SJSA1 (cell line): ENCODE data around the gene PAN2. TPM values are rescaled to one million over a fixed set of nuclear protein-coding genes. Genes with fewer than 3 reads are reported as not detected.
A peak's percentile ranks its signal among the peaks of the same experiment; 100 is the strongest.

Experiments
- DNase-seq, 2 experiments: peaks; one replicate each; pipeline ENCODE4 v3.0.0-alpha.2; 2015 to 2020; ENCODE audit warnings: low spot score in 2 of 2, low read depth in 1 of 2
- H3K27ac ChIP-seq: fragments of 250-450 bp; sonication (Bioruptor Pico); 2 replicates; pipeline ENCODE4 v1.5.1; 2020; ENCODE audit warnings: mild to moderate bottlenecking, moderate library complexity
- H3K27me3 ChIP-seq: fragments of 250-450 bp; sonication (Bioruptor Pico); replicated peaks from 2 replicates; pipeline ENCODE4 v1.5.1; 2020; ENCODE audit warnings: mild to moderate bottlenecking, moderate library complexity
- H3K36me3 ChIP-seq: fragments of 250-450 bp; sonication (Bioruptor Pico); 2 replicates; pipeline ENCODE4 v1.5.1; 2020; ENCODE audit warnings: mild to moderate bottlenecking
- H3K4me1 ChIP-seq: fragments of 250-450 bp; sonication (Bioruptor Pico); replicated peaks from 2 replicates; pipeline ENCODE4 v1.6.1; 2021; ENCODE audit warnings: mild to moderate bottlenecking
- H3K4me3 ChIP-seq: fragments of 250-450 bp; sonication (Bioruptor Pico); 2 replicates; pipeline ENCODE4 v1.5.1; 2020; ENCODE audit warnings: mild to moderate bottlenecking
- H3K9me3 ChIP-seq: fragments of 250-450 bp; sonication (Bioruptor Pico); replicated peaks from 2 replicates; pipeline ENCODE4 v1.5.1; 2020; ENCODE audit warnings: mild to moderate bottlenecking
- total RNA-seq: library from RNA; depleted of rRNA; stranded (reverse); fragments of >200 nt; shearing (Covaris generic); gene quantifications from 2 replicates; pipeline ENCODE4 v1.2.3, GENCODE V29; 2014; rRNA removed

PAN2 gene, protein sequence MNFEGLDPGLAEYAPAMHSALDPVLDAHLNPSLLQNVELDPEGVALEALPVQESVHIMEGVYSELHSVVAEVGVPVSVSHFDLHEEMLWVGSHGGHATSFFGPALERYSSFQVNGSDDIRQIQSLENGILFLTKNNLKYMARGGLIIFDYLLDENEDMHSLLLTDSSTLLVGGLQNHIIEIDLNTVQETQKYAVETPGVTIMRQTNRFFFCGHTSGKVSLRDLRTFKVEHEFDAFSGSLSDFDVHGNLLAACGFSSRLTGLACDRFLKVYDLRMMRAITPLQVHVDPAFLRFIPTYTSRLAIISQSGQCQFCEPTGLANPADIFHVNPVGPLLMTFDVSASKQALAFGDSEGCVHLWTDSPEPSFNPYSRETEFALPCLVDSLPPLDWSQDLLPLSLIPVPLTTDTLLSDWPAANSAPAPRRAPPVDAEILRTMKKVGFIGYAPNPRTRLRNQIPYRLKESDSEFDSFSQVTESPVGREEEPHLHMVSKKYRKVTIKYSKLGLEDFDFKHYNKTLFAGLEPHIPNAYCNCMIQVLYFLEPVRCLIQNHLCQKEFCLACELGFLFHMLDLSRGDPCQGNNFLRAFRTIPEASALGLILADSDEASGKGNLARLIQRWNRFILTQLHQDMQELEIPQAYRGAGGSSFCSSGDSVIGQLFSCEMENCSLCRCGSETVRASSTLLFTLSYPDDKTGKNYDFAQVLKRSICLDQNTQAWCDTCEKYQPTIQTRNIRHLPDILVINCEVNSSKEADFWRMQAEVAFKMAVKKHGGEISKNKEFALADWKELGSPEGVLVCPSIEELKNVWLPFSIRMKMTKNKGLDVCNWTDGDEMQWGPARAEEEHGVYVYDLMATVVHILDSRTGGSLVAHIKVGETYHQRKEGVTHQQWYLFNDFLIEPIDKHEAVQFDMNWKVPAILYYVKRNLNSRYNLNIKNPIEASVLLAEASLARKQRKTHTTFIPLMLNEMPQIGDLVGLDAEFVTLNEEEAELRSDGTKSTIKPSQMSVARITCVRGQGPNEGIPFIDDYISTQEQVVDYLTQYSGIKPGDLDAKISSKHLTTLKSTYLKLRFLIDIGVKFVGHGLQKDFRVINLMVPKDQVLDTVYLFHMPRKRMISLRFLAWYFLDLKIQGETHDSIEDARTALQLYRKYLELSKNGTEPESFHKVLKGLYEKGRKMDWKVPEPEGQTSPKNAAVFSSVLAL
- total RNA-seq = 6.9 and 15.9 TPM in 2 replicates

DNA sequence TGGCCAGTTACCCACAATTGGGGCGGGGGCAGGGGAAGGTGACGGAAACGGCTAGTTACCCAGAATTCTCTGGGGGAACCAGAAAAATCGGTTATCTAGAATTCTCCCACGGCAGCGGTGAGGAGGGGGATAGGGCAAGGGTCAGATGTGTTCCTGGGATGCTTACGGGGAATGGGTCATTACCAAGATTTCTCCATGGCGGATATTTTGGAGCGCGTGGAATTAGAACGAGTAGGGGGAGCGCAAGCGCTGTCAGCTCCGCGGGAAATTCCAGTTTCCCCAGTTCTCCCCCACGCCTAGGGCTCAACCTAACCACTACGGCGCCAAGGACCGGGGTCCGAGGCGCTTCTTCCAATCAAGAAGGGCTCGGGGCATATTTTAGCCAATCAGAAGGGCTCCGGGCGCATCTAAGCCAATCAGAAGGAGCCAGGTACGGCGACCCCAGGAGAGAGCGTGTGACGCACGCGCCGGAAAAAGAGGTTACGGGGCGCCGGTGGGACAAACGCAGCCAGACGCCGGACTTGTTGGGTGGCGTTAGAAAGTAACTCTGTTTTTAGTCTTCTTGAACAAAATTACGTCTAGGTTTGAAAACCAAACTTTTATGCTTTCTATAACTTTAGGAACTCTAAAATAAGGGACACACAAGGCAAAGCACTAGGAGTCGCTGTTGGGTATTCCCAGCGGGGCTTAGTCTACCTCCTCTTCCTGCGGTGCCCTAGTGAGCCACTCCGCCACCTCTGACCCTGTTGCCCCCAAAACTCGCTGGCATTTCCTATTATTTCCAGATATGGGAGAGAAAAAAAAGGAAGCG, at the start of gene PAN2:
Gene PAN2 (minus strand): TSS at position 322 of the 811 bp plus-strand sequence. CDS start 906 bp downstream, outside the sequence.
- H3K27me3 ChIP-seq = no peaks in the 10 kb centered on the region
- peak; percentile 96 for DNase-seq

DNA sequence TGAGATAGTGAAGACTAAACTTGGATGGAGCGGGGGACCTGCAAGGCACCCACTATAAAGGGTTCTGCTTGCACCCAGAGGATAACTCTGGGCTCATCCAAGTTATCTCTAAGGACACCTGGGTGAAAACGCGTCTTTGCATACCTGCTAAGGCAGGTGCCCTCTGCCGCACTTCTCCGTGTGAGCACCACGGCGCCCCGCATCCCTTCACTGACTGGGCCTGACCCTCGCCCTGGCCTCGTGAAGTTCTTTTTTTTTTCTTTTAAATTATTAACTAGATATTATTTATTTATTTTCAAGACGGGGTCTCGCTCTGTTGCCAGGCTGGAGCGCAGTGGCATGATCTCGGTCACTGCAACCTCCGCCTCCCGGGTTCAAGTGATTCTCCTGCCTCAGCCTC, 48.8 kb upstream of the PAN2 start:
- no peaks in the 10 kb centered on the region for H3K9me3 ChIP-seq
- H3K27ac ChIP-seq = no peak overlapping the region
- H3K4me3 ChIP-seq = no peak overlapping the region
- no peaks in the 10 kb centered on the region for H3K27me3 ChIP-seq
- no peak for DNase-seq
- no peaks in the 10 kb centered on the region for H3K36me3 ChIP-seq
- 0 out of 2 replicates have a peak, but pooled peaks cover 4% of the 10 kb centered on the region for H3K4me1 ChIP-seq

More for the DNA sequence above, at the start of gene PAN2:
- Histone ChIP-seq H3K4me1 (peaks cover 14% of the 10 kb centered on the region), H3K9me3 (no peaks in the 10 kb centered on the region), H3K27ac (peak within 1 kb of the TSS; percentile 97), H3K36me3 (no peaks in the 10 kb centered on the region), H3K4me3 (peak within 1 kb of the TSS; percentile 47)

DNA sequence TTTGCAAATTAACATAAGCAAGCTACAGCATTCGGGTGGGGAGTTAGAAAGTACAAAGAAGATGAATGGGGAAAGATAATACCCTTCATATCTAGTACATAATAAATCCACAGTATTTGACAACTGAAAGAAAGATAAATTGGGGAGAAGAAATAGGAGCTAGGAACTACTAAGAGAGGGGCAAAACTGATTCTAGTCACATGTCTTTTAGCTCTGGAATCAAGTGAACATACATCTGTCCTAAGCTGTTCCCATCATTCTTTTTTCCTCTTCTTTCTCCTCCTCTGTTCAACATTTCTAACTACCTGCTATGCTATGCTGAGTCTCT, 44.2 kb upstream of the PAN2 start:
- Histone ChIP-seq H3K27me3 (no peaks in the 10 kb centered on the region), H3K9me3 (no peaks in the 10 kb centered on the region), H3K4me3 (no peak overlapping the region), H3K27ac (no peak overlapping the region), H3K4me1 (peaks cover 5% of the 10 kb centered on the region), H3K36me3 (no peaks in the 10 kb centered on the region)
- DNase-seq = no peak

DNA sequence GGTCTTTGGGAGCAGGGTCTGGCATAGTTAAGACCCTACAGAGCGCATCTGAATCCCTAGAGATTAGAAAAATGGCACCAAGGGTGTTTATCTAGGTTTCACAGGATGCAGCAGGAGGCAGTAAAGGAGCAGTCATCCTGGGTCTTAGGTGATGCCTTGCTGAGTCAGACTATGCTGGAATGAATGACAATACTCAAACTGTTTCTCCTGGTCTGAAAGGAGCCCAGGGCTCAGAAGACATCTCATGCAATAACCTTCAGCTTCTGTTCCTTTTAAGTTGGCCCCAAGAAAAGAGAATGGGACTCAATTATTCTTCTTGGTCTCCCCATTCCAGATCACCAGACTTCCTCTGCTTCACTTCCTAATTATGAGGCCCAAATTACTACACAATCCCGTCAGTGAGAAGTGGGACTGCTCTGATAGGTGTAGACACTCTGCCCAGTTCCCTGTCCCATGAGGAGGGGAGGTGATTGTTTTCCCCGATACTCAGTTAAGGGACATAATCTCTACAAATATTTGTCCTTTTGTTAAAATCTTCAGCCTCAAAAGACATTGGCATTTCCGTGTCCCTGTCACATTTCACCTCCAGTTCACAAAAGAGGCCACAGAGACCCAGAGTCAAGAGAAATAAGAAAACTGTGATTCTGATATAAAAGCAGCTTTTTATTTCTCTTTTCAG, 43.6 kb upstream of the PAN2 start:
- Histone ChIP-seq H3K27ac (no peak overlapping the region), H3K27me3 (no peaks in the 10 kb centered on the region), H3K4me3 (no peak overlapping the region), H3K9me3 (no peaks in the 10 kb centered on the region), H3K36me3 (no peaks in the 10 kb centered on the region), H3K4me1 (peaks cover 5% of the 10 kb centered on the region)
- no peak for DNase-seq

DNA sequence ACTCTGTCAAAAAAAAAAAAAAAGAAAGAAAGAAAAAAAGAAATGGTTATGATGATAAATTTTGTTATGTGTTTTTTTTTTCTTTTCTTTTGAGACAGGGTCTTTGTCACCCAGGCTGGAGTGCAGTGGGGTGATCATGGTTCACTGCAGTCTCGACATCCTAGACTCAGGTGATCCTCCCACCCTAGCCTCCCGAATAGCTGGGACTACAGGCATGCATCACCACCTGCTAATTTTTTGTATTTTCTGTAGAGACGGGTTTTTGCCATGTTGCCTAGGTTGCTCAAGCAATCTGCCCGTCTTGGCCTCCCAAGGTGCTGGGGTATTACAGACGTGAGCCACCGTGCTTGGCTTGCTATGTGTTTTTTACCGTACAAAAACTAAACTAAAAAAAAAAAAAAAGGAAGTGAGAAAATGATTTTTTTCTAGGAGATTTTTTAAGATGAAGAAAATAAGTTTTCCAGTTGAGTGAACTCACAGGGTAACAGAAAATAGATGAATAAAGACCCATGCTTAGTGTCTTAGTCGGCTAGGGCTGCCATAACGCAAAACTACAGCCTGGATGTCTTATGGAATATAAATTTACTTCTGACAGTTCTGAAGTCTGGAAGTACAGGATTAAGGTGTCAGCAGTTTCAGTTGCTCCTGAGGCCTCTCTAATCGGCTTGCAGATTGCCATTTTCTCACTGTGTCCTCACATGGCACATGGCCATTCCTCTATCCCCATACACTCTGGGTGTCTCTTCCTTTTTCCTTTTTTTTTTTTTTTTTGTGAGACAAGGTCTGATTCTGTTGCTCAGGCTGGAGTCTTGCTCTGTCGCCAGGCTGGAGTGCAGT, 42.0 kb upstream of the PAN2 start:
- H3K4me3 ChIP-seq = no peak overlapping the region
- peaks cover 5% of the 10 kb centered on the region for H3K4me1 ChIP-seq
- H3K36me3 ChIP-seq = no peaks in the 10 kb centered on the region
- no peaks in the 10 kb centered on the region for H3K27me3 ChIP-seq
- no peak overlapping the region for H3K27ac ChIP-seq
- no peaks in the 10 kb centered on the region for H3K9me3 ChIP-seq
- no peak for DNase-seq

DNA sequence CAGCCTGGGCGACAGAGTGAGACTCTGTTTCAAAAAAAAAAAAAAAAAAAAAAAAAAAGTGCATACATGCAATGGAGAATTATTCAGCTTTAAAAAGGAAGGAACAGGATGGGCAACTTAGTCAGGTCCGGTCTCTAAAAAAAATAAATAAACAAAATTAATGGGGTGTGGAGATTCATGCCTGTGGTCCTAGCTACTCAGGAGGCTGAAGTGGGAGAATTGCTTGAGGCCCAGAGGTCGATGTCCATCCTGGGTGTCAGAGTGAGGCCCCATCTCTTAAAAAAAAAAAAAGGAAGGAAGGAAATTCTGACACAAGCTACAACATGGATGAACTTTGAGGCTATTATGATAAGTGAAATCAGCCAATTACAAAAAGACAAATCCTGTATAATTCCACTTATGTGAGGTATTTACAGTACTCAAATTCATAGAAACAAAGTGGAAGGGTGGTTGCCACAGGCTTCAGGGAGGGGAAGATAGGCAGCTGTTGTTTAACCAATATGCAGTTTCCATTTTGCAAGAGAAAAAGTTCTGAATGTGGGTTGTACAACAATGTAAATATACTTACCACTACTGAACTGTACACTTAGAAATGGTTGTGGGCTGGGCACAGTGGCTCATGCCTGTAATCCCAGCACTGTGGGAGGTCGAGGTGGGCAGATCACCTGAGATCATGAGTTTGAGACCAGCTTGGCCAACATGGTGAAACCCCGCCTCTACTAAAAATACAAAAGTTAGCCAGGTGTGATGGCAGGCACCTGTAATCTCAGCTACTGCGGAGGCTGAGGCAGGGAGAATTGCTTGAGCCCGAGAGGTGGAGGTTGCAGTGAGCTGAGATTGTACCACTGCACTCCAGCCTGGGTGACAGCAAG, 41.2 kb upstream of the PAN2 start:
- peak in 1 of 2 experiments; percentile 8 for DNase-seq
- Histone ChIP-seq H3K4me1 (peaks cover 5% of the 10 kb centered on the region), H3K4me3 (no peak overlapping the region), H3K36me3 (no peaks in the 10 kb centered on the region), H3K27me3 (no peaks in the 10 kb centered on the region), H3K27ac (no peak overlapping the region), H3K9me3 (no peaks in the 10 kb centered on the region)

DNA sequence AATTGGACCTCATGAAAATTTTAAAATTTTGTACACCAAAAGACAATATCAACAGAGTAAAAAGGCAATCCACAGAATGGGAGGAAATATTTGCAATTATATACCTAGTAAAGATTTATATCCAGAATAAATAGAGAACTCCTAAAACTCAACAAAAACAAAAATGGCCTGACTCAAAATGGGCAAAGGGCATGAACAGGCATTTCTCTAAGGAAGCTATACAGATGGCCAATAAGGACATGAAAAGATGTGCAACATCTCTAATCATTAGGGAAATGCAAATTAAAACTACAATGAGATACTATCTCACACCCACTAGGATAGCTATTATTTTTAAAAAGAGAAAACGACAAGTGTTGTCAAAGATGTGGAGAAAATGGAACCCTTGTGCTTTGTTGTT, 39.7 kb upstream of the PAN2 start:
- DNase-seq = no peak
- no peak overlapping the region for H3K27ac ChIP-seq
- H3K4me1 ChIP-seq = peaks cover 5% of the 10 kb centered on the region
- H3K27me3 ChIP-seq = no peaks in the 10 kb centered on the region
- no peak overlapping the region for H3K4me3 ChIP-seq
- no peaks in the 10 kb centered on the region for H3K36me3 ChIP-seq
- H3K9me3 ChIP-seq = no peaks in the 10 kb centered on the region

DNA sequence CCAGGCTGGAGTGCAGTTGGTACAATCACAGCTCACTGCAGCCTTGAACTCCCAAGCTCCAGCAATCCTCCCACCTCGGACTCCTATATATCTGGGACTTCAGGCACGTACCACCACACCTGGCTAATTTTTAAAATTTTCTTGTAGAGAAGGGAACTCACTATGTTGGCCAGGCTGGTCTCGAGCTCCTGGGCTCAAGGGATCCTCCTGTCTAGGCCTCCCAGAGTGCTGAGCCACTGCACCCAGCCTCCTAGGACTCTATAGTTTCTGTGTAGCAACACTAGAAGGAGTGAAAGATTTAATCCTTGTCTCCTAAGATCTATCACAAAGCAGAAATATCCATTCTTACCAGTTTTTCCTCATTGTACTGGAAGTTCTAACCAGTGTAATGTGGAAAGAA, 33.1 kb upstream of the PAN2 start:
- no peaks in the 10 kb centered on the region for H3K36me3 ChIP-seq
- H3K9me3 ChIP-seq = no peaks in the 10 kb centered on the region
- H3K4me1 ChIP-seq = no peaks in the 10 kb centered on the region
- H3K27ac ChIP-seq = no peak overlapping the region
- no peak overlapping the region for H3K4me3 ChIP-seq
- no peaks in the 10 kb centered on the region for H3K27me3 ChIP-seq
- no peak for DNase-seq

DNA sequence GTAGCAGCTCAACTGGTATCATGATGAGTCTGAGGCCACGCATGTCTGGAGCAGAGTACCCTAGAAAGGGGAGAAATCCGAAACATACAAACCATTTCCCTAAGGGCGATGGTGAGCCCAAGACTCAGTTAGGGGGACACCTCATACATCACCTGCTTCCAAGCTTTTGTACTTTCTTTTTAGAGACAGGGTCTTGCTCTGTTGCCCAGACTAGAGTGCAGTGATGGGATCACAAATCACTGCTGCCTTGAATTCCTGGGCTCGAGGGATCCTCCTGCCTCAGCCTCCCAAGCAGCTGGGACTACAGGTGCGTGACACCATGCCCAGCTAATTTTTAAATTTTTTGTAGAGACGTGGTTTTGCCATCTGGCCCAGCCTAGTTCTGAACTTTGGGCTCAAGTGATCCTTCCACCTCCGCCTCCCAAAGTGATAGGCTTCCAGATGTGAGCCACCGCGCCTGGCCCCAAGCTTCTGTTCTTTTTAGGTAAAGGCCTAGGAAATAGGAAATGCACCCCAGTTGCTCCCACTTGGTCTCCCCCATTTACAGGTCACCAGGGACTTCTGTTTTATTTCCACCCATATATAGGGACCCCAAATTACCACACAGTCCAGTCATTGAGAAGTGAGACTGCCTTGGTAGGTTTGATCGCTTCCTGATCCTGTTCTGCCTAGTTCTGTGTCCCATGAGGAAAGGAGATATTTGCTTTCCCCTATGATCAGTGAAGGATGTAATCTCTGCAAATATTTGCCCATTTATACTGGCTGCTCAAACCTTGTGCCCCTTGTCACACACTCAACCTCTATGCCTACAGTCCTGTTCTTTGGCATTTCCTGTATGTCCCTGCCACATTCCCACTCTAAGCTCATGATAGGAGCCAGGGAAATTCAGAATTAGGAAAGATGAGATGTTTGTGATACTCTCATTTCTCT, 28.6 kb upstream of the PAN2 start, which contains the start of gene APOF:
Gene APOF (minus strand): TSS at position 728 of the 930 bp plus-strand sequence. CDS start 112 bp downstream, at position 616.
- Histone ChIP-seq H3K4me1 (peaks cover 14% of the 10 kb centered on the region), H3K27me3 (no peaks in the 10 kb centered on the region), H3K9me3 (no peaks in the 10 kb centered on the region), H3K27ac (no peak within 1 kb of the TSS), H3K36me3 (no peaks in the 10 kb centered on the region), H3K4me3 (no peak within 1 kb of the TSS)
- no peak for DNase-seq

DNA sequence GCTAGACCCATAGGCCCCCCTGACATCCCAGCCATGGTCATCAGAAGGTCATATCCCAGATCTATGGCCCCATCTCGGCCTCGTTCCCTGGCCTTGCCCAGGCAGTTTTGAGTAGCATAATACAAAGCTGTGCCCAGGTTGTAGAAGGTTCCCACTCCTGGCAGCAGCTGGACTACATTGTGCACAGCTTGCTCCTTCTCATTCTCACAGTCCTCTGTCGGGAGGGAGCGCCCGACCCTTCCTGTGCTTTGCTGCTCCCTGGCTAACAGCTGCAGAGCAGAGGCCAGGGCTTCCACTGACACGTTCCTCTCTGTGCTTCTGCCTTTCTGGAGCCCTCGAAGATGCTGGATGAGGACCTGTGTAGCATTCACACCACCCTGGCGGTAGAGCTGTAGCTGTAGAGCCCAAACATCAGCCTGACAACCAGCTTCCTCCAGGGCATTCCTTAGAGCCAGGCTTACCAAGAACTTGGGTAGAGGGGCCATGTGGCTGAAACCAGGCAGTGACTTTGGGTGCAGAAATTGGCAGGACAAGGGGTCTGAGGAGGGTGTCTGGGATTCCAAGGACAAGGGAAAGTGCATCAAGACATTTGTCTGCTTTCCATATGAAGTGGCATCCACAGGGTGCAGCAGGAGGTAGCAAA, 27.8 kb upstream of the PAN2 start:
- DNase-seq = no peak
- Histone ChIP-seq H3K4me1 (peaks cover 14% of the 10 kb centered on the region), H3K27me3 (no peaks in the 10 kb centered on the region), H3K36me3 (no peaks in the 10 kb centered on the region), H3K4me3 (no peak overlapping the region), H3K27ac (no peak overlapping the region), H3K9me3 (no peaks in the 10 kb centered on the region)
